ENCODE measurements around the gene HOXC5.
"Not testable (repeated sequence)": the region's sequence is repeated elsewhere in the genome, so short reads cannot be mapped to it uniquely, and the experiment has no call there.

GRCh38 chr12:54042033-54042432 lies 9.2 kb downstream of the HOXC5 start:
- TF ChIP-seq, protein P1, sequence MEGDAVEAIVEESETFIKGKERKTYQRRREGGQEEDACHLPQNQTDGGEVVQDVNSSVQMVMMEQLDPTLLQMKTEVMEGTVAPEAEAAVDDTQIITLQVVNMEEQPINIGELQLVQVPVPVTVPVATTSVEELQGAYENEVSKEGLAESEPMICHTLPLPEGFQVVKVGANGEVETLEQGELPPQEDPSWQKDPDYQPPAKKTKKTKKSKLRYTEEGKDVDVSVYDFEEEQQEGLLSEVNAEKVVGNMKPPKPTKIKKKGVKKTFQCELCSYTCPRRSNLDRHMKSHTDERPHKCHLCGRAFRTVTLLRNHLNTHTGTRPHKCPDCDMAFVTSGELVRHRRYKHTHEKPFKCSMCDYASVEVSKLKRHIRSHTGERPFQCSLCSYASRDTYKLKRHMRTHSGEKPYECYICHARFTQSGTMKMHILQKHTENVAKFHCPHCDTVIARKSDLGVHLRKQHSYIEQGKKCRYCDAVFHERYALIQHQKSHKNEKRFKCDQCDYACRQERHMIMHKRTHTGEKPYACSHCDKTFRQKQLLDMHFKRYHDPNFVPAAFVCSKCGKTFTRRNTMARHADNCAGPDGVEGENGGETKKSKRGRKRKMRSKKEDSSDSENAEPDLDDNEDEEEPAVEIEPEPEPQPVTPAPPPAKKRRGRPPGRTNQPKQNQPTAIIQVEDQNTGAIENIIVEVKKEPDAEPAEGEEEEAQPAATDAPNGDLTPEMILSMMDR (IDR thresholded peaks at IDR 0.05), result not testable (repeated sequence)
- TF ChIP-seq POLR2A (IDR thresholded peaks at IDR 0.05), result not testable (repeated sequence)

Measured in testis (tissue), 2 donors.